ENCODE data around the gene CADPS.

The CADPS gene

DNA sequence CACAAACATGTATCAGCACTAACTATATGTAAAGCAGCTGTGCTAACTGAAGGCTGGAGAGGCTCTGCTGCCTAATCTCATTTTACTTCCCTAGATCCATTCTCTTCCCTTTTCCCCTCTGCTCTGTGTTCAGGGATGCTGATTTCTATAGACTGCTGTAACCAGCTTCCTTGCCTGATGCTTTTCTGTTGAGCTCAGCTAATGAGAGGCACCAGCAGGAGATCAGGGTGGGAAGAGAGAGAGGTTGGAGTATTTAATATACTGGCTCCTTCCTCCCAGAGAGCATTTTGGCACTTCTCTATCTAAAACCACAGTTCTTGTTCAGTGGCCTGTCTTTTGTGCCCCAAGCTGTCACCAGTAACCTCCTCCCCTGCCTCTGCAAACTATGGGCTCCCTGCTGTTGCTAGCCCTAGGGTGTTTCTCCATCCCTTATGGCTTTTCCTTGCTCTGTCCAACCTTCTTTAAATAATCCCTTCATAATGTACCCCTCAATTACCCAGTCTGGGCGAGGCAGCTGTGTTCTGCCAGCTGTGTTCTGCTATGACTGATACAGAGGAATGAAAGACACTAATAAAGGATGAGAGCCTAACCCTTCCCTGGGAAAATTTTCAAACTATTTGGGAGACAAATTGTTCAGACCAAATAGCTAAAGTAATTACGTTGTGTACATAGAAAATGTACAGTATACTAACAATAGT is 69.5 kb downstream of the CADPS start:
- DNase-seq, result no peak

- DNase-seq, result no peak
Observed at GRCh38 chr3:62805106-62805505, 70.1 kb downstream of the CADPS start.

DNA sequence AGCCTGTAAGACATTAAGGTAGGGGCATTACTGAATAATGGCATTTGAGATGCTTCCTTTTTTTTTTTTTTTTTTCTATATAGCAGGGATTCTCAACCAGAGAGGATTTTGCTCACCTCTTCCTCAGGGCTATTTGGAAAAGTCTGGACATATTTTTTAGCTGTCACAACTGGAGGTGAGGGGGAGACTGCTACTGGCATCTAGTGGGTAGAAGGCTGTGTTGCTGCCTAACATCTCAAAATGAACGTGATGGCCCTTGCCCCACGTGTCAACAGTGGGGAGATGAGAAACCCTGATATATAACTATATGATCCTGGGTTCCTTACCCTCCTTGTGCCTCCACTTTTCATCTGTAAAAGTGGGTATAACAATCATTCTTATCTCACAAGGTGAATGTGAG is 71.9 kb downstream of the CADPS start:
- no peak for DNase-seq

- DNase-seq, result no peak
Observed at GRCh38 chr3:62798000-62798399, 77.2 kb downstream of the CADPS start.

DNA sequence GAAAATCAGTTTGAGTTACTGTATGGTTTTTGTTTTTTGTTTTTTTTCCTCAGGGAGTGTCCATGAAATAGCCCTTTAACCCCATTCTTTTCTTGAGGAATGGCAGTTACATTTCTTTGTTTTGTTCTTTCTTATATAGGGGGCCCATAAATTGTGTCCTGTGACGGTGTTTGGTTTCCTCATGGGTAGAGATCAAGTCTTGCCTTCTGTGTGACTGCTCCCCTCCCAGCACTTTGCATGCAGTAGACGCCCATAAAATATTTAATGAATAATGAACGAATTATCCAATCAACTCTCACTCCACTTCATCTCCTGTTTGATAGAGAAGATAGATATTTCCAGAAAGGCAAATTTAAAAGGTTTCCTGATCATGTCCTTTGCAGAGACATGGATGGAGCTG is 78.1 kb downstream of the CADPS start:
- DNase-seq, result no peak

GRCh38 chr3:62795978-62796657 is 79.1 kb downstream of the CADPS start:
- no peak for DNase-seq

DNA sequence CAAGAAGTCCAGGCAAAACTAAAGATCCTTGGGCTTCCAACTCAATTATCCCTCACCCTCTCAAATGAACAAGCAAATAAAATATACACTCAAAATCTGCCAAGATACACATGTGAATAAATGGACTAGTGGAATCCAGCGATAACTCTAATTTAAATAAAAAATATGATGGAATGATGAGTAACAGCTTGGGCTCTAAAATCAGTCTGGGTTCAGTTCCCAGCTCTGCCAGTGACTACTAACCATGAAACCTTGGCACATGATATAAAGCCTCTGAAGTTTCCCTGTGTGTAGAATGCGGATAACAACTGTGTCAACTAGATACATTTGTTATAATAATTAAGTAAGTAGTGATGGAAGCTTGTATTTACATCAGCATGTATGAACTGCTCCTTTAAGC is 81.3 kb downstream of the CADPS start:
- DNase-seq, result no peak

- no peak for DNase-seq
Observed at GRCh38 chr3:62785384-62785783, 89.8 kb downstream of the CADPS start.

GRCh38 chr3:62781121-62781520 is 94.1 kb downstream of the CADPS start:
- DNase-seq, result no peak

DNA sequence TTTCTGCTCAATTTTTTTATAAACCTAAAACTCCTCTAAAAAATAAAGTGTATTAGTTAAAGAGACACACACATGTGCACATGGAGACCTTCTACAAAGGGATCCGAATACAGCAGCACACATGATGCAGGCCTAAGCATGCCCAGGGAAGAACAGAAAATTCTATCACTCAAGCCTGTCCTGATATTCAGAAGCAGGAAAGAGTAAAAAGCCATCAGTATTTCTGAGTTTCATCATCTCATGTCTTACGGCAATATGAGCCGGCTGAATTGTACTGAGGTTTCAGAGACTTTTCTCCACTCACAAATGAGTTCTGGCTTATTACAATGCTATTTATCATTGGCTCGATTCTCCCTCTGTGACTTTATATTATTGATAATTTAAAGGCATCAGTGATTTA is 97.5 kb downstream of the CADPS start:
- DNase-seq, result no peak

DNA sequence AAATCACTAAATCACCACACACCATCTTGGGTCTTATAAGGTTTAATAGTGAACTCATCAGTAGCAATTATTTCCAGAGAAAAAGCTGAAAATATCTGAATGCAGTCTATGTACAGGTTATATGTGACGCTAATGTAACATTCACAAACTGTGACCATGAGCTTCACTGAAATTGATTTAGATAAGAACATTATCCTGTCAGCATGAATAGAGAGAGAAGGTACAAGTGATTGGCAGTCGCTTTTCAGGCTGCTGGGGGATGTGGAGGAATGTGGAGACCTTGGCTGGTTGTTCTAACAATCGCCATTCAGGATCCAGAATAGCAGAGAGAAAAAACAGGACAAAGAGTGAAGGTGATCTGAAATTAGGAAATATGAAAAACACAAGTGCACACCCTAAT is 98.1 kb downstream of the CADPS start:
- DNase-seq, result no peak

DNA sequence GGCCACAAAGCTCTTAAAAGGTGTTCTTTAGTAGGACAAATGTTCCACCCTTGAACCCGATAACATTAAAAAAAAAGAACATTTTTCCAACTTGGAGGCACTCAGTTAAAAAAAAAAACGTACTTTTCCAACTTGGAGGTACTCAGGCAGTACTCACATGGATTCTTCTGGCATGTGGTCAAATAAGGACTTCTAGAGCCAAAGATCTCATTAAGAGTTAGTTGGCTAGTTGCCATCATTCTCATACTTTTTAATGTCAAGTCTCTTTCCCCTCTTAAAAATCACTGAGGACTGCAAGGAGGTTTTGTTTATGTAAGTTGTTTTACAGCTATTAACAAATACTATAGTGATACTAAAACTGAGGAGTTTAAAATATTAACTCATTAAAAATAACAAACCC is 101.0 kb downstream of the CADPS start:
- no peak for DNase-seq

GRCh38 chr3:62771331-62772072 is 103.7 kb downstream of the CADPS start:
- DNase-seq, result no peak

DNA sequence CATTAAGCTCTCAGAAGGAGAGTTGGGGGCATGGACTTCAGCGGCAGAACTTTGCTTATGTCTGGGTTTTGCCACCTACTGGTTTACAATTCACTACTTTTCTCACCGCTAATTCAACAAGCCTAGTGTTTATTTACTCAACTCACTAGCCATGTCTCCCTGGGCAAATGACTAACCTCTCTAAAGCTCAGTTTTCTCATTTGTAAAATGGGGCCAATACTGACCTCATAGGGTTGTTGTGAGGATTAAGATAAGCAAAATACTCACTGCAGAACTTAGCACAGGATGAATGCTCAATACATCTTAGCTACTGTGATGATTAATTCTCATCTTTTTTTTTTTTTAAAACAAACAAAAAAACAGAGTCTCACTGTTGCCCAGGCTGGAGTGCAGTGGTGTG is 106.3 kb downstream of the CADPS start:
- DNase-seq, result no peak

DNA sequence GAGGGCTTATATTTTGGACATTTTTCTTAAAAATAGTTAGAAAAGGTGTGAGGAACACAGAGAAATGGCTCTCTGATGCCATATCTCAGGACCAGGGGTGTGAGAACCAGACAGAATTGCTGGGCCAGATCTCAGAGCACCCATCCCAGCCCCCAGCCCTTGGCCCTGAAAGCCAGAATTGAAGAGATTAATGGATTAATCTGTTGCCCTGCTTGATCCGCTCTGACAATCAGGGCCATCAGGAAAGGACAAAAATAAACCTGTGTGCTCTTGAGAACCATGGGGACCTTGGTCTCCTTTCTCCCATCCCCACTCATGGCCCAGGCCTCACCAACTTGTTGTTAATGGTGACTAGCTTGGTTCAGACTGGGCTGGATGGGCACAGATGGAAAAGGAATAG is 113.5 kb downstream of the CADPS start:
- no peak for DNase-seq

DNA sequence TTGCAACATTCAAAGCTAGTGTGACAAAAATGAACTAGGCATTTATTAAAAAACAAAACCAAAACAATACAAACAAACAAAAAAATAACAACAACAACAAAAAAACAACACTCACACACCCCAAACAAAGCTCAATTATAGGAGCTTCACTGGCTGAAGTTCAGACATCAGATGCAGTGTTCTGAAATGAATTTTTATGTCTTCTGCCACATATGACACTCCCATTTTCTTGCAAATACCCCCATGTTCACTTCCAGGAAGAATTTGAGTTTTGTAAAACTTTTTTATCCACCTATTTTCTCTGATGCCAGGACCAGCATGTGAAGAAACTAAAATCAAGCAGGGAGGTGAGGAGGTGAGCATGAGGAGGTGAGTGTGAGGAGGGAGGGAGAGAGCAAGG is 113.9 kb downstream of the CADPS start:
- DNase-seq, result no peak

- no peak for DNase-seq
Observed at GRCh38 chr3:62758296-62759066, 116.7 kb downstream of the CADPS start.

- DNase-seq, result no peak
Observed at GRCh38 chr3:62757045-62757444, 118.2 kb downstream of the CADPS start.

GRCh38 chr3:62755285-62755684 is 119.9 kb downstream of the CADPS start:
- no peak for DNase-seq

GRCh38 chr3:62749657-62750056 is 125.6 kb downstream of the CADPS start:
- DNase-seq, result no peak

DNA sequence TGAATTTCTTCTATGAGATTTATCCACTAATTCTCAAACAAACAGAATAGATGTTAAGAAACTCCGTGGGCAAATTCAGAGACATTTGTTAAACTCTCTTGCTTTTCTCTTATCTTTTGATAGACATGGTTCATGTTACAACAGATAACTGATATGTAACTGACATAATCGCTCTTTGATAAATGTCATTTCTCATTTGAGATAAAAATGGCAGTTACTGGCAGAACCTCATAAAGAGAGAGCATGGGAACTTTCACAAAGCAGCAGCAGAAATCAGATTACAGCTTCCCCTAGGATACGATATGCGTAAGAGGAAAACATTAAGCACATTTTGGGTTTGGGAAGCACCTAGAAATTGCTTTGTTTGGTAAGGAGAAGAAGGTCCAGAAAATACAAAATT is 126.1 kb downstream of the CADPS start:
- DNase-seq, result no peak

GRCh38 chr3:62737449-62737848 is 137.8 kb downstream of the CADPS start:
- no peak for DNase-seq

- no peak for DNase-seq
Observed at GRCh38 chr3:62735510-62735909, 139.7 kb downstream of the CADPS start.

All from CD4-positive, alpha-beta T cell treated with Interleukin-6 for 4 hours (primary cell).